Fibroblast of mammary gland (primary cell): ENCODE data around the gene DHRS4L2.

Experiments used
- DNase-seq: peaks from one replicate; pipeline ENCODE4 v3.0.0-alpha.2; 2010; ENCODE audit warnings: low read depth
- H3K4me3 ChIP-seq: 2 replicates; pipeline ENCODE4 v1.5.1; 2011; ENCODE audit warnings: low read depth, mild to moderate bottlenecking, low read length, moderate library complexity; ENCODE audit not compliant: control insufficient read depth
- TF ChIP-seq, protein P1 (sequence below): conservative IDR thresholded peaks from 2 replicates; pipeline ENCODE4 v1.5.1; 2011; ENCODE audit warnings: low read depth, low read length, inconsistent platforms; ENCODE audit not compliant: control insufficient read depth, insufficient read depth

DHRS4L2 gene

DNA sequence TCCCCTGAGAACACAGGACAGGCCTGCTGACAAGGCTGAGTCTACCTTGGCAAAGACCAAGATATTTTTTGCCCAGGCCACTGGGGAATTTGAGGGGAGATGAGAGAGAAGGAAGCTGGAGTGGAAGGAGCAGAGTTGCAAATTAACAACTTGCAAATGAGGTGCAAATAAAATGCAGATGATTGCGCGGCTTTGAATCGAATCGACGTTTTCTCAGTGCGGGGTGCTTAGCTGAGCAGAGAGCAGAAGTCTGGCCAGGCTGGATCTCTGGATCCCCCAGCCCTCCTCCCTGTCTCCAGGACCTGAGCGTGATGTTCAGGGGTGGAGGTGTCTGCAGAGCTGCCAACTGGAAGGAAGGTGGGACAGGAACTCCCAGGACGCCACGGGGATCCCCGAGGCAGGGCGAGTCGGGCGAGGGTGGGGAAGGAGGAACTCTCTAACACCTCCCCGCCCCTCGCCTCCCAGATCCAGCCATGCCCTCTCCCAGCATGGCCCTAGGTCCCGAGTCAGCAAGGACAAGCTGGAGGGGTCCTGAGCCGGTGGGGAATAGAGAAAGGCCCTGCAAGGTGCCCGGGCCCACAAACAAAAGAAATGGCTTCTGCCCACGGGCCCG lies 62.6 kb downstream of the DHRS4L2 start:
- peak overlapping the region; percentile 13 for H3K4me3 ChIP-seq
- TF ChIP-seq, protein P1, sequence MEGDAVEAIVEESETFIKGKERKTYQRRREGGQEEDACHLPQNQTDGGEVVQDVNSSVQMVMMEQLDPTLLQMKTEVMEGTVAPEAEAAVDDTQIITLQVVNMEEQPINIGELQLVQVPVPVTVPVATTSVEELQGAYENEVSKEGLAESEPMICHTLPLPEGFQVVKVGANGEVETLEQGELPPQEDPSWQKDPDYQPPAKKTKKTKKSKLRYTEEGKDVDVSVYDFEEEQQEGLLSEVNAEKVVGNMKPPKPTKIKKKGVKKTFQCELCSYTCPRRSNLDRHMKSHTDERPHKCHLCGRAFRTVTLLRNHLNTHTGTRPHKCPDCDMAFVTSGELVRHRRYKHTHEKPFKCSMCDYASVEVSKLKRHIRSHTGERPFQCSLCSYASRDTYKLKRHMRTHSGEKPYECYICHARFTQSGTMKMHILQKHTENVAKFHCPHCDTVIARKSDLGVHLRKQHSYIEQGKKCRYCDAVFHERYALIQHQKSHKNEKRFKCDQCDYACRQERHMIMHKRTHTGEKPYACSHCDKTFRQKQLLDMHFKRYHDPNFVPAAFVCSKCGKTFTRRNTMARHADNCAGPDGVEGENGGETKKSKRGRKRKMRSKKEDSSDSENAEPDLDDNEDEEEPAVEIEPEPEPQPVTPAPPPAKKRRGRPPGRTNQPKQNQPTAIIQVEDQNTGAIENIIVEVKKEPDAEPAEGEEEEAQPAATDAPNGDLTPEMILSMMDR, result no peak
- DNase-seq, result no peak

DNA sequence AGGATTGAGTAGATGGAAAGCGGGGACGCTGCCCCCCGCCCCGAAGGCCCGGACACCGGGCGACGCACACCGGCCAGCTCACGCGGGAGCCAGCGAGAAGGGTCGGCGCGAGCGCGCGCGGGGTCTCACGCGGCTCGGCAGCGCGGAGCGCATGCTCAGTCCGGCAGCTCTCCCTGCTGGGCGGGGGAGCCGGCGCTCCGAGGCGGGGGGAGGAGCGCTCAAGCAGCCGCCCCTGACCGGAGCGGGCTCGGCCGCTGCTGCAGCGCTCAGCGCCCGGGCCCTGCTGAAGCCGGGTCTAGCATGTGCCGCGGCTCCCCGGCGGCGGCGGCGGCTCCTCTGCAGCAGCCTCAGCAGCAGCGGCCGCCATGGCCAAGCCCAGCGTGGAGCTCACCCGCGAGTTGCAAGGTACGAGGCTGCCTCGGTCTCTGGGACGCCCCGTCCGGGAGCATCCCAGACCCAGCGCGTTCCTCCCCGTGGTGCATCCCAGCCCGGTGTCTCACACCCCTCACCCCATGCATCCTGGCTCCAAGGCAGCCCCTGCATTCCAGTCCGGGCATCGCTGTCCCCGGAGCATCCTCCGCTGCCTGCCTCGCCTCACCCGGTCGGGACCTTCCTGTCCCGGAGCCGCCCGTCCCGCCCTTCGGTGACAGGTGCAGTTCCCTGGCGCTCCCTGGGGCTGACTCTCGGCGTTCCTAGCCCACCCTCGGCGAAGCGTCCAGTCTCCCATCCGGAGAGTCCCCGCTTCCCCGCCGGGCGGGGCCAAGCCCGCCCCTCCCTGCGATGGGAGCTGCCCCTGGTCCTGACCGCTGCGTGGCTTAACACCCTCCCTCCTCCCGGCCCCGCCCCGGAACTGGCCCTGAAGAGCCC lies 63.3 kb downstream of the DHRS4L2 start, which contains the start of gene CARMIL3:
TSS of gene CARMIL3 (plus strand) at position 221 of the 867 bp plus-strand sequence. CDS start at position 366, 145 bp downstream.
- TF ChIP-seq, protein P1, result no peak
- DNase-seq, result peak; percentile 16
- H3K4me3 ChIP-seq, result peak within 1 kb of the TSS; percentile 38

GRCh38 chr14:24052656-24053547 lies 64.2 kb downstream of the DHRS4L2 start:
- DNase-seq, result peak; percentile 7
- TF ChIP-seq, protein P1, result no peak
- no peak overlapping the region for H3K4me3 ChIP-seq

GRCh38 chr14:24053548-24054323 lies 65.0 kb downstream of the DHRS4L2 start:
- no peak overlapping the region for H3K4me3 ChIP-seq
- TF ChIP-seq, protein P1, result no peak
- no peak for DNase-seq

GRCh38 chr14:24054324-24054641 lies 65.6 kb downstream of the DHRS4L2 start:
- no peak for DNase-seq
- no peak overlapping the region for H3K4me3 ChIP-seq
- TF ChIP-seq, protein P1, result no peak

DNA sequence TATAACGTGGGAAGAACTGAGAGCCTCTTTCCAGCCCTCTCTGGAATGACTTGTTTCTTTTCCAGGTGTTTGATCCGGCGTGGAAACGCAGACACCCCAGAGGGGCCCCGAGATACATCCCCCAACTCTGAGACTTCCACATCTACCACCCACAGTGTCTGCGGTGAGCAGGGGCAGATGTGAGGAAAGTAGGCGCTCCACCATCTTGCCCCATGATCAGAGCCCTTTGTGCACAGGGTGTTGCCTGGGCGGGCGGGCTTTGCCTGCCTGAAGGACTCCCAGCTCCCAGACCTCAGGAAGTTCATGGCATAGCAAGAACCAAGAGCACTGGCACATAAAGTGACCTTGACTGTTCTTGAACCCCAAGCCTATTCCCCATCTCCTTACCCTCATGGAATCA lies 65.9 kb downstream of the DHRS4L2 start:
- H3K4me3 ChIP-seq, result no peak overlapping the region
- DNase-seq, result no peak
- TF ChIP-seq, protein P1, result no peak
